Cortex of kidney (tissue), 1 donor: Measurements from ENCODE around the gene CHD9.
"Not testable (repeated sequence)": the region's sequence is repeated elsewhere in the genome, so short reads cannot be mapped to it uniquely, and the experiment has no call there.

Experiments
- DNase-seq: peaks from one replicate; lab custom pipeline; 2025; lab: John Stamatoyannopoulos, UW

The CHD9 gene

DNA sequence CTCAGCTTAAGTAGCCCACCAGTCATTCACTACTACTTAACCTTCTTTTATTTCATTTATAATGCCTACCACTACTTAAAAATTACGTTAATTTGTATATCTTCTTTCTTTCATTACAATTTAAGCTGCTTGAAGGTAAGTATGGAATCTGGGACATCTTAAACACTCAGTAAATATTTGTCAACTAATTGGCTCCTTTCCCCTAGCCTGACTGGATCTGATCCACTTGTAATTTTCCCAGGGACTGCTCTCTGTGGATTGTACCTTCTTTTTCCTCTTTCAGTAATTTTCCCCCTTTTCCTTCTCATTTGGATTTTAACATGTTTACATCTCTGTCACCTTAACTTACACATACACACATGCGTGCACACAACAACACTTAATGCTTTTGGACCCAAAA is 227.1 kb downstream of the CHD9 start:
- no peak for DNase-seq

DNA sequence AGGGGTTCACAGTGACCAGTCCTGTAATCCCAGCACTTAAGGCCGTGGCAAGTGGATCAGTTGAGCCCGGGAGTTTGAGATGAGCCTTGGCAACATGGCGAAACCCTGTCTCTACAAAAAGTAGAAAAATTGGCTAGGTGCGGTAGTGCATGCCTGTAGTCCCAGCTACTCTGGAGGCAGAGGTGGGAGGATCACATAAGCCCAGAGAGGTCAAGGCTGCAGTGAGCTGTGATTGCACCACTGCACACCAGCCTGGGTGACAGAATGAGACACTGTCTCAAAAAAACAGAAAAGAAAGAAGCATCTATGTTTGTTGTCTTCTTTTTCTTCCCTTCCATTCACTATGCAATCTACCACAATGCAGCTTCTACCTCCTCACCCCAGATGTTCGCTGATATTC is 227.5 kb downstream of the CHD9 start:
- no peak for DNase-seq

DNA sequence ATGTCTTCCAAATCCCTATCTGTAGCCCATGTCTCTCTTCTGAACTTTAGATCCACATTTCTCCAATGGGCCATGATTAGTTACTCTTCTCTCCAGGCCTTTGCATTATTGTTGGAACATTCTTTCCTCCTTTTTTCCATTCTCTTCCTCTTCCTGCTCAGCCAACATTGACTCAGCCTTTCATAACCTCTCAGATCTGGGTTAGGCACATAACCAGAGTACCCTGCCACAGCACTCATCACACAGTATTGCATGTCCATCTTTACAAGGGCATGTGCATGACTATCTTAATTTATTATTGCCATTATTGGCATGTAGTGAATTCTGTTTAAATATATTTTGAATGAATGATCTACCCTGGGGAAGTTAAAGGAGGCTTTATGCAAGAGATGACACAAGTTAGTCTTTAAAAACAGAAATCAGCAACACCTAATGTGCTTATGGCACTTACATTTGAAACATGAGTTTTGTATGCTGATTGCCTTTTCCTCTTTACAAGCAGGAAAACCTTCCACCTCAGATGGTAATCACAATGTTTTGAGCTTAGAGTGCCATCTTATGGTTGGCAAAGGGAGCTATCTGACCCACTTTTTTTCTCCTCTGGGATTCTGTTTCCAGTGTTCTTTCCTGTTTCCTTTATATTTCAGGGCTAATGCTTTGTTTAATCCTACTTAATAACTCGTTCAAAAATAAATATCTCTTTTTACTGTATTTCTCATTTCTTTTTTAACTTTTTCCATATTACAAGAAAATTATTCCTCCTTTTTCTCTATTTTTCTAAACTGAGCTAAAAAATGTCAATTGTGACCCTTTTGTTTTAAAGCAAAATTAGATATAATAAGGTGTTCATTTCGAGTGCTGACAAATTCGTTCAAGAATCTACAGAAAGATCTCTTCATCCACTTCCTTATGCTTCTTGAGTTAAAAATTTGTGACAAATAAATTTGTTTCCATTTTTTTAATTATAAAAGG is 228.5 kb downstream of the CHD9 start:
- DNase-seq: no peak

- no peak for DNase-seq
Measured at GRCh38 chr16:53285236-53285635, 230.4 kb downstream of the CHD9 start.

DNA sequence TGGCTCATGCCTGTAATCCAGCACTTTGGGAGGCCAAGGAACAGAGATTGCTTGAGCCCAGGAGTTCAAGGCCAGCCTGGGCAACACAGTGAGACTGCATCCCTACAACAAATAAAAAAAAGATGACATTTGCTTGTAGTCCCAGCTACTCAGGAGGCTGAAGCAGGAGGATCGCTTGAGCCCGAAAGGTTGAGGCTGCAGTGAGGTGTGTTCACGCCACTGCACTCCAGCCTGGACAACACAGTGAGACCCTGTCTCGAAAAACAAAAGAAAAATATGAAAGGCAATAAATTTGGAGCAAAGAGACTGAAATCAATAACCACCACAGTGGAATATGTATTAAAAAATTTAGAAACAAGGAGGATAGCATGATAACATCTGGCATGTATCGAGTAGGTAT is 235.7 kb downstream of the CHD9 start:
- DNase-seq: no peak

GRCh38 chr16:53291757-53292392 is 237.1 kb downstream of the CHD9 start:
- DNase-seq: no peak

- no peak for DNase-seq
Measured at GRCh38 chr16:53297477-53297876, 242.7 kb downstream of the CHD9 start.

DNA sequence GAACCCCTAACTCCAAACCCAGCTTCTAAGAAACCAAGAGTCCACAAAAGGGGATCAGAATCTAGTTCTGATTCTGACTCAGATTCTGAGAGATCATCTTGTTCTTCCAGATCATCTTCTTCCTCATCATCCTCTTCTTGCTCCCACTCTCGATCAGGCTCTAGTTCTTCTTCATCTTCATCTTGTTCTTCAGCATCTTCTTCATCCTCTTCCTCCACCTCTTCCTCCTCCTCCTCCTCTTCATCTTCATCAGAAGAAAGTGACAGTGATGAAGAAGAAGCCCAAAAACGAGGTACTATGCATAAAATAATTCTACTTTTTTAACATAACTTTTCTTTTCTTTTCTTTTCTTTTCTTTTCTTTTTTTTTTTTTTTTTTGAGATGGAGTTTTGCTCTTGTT is 249.5 kb downstream of the CHD9 start:
- no peak for DNase-seq

GRCh38 chr16:53305743-53306142 is 251.0 kb downstream of the CHD9 start:
- no peak for DNase-seq

DNA sequence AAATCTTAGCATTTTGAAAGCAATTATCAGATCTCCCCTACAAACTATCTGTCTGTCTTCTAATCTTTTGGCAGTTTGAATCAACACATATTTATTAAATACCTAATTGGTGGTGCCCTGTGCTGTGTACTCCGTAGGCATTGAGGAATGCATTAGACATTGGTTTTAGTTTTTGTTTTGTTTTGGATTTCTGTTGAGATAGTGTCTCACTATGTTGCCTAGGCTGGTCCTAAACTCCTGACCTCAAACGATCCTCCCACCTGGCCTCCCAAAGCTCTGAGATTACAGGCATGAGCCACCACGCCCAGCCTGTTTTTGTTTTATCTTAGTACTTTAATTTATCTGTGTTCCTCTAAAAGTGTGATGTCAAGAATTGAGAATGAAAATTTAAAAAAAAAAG is 254.7 kb downstream of the CHD9 start:
- DNase-seq: no peak

DNA sequence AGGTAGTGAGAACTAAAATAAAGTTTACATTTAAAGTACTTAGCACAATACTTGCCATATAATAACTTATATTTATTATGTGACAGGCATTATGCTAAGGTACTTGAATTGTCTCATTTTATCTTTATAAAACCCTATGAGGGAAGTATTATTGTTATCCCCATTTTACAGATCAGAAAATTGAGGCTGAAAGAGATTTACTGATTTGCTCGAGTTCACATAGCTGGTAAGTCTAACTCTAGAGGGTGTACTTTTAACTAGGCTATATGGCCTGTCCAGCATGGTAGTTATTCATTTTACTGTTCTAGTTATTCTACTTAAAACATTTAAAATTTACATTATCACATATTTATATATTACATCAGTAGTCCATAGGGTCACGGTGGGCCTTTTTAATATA is 266.2 kb downstream of the CHD9 start:
- no peak for DNase-seq

GRCh38 chr16:53323924-53324323 is 269.1 kb downstream of the CHD9 start:
- no peak for DNase-seq

- DNase-seq: not testable (repeated sequence)
Measured at GRCh38 chr16:53330991-53331390, 276.2 kb downstream of the CHD9 start.

DNA sequence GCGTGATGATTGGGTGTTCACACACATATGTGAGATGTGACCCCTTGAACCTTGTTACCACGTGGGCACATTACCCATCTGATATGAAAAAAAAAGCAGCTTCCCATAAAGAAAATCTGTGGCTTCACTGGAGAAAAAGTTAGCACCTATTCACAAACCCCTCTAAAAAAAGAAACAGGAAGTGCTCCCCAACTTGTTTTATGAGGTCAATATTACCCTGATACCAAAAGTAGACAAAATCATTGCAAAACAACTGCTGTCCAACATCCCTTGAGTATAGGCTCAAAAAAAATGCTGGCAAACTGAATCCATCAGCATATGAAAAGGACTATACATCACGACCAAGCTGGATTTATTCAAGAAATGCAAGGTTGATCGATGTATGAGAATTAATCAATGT is 279.8 kb downstream of the CHD9 start:
- DNase-seq: no peak

DNA sequence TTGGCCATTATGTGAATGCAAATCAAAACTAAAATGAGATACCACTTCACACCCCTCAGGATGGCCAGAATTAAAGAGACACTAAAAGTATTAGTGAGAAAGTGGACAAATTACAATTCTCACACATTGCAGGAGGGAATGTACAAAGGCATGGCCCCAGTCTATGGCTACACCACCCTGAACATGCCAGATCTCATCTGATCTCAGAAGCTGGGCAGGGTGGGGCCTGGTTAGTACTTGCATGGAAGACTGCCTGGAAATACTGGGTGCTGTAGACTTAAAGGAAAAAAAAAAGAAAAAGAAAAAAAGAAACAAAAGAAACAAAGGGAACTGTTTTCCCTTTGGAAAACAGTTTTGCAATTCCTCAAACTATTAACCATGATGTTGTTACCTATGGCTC is 282.5 kb downstream of the CHD9 start:
- DNase-seq: no peak

GRCh38 chr16:53341792-53342191 is 287.0 kb downstream of the CHD9 start:
- no peak for DNase-seq

DNA sequence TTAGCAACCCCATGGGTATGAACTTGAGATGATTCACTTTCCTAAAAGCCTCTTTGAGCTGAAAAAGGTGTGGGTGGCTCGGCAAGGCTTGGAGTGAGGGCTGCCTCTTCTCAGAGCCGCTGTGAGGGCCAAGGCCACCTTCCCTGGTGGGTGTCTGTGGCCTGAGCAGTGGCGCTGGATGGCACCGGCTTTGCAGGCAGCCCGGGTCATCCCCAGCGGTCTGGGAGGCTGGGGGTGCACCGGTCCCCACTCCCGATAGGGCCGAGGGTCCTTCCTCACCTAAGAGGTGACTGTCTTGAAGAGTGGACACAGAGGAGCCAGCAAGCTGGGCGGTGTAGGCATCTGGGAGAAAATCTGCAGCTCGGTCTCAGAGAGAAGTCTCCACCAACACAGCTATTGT is 300.3 kb downstream of the CHD9 start:
- DNase-seq: no peak

DNA sequence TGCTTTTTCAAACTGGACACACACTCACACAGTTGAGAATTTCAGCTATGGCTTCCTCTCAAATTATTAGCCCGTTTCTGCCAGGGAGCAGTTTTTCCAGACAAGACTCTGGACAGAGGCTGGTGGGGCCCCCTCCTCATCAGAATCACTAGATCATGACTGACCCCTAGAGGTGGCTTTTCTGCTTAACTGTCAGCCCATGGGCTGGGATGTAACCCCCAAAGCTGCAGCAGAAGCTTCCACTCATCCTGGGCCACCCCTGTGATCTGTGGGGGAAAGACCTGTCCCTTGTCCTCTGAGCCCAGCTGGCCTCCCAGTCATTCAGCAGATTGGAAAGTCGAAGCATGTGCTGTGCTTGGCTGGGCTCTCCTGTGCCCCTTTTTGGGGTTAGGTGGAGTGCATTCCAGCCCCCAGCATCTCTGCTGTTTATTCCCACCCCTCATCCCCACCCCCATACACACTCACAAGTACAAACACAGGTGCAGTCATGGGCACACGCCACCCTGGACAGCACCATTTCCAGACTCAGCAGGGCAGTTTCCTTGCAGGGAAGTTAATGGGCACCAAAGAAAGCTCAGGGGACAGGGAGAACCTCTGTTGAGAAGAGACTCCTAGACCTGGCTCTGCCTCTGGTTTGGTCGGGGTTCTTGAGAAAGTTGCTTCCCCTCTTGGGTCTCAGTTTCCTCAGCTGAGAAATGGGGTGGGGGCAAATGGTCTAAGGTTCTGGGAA is 301.9 kb downstream of the CHD9 start:
- DNase-seq: no peak

DNA sequence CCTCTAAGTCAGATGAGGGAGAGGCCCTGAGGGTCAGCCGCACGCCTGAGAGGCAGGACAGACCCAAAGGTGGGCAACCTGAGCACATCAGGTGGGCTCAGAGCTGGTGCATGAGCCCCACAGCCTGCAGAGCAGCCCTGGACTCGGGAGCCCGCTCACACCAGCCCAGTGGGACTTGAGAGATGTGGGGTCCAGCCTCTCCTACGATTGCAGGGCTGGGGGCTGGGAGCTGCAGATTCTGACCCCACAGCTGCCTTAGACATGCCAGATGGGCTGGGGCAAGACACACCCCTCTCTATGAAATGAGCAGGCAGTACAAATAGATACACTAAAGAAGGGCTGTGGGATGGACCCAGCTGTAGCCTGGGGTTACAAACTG is 302.4 kb downstream of the CHD9 start:
- no peak for DNase-seq

DNA sequence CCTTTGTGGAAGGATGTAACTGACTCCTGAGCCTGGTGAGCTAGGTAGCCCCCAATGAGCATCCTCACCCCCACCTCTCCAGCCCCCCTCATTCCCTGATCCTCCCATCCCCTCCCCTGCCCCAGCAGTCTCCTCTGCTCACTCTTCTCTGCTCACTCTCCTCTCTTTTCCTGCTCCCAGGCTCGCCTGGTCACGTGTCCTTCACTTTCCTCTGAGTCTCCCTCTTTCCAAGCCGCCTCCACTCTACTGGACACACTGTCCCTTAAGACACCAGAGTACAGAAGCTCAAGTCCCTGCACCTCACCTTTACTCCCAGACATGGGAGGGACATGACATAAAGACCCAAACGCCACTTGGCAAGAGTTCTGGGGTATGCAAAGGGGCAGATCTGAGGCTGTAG is 303.2 kb downstream of the CHD9 start:
- DNase-seq: no peak

DNA sequence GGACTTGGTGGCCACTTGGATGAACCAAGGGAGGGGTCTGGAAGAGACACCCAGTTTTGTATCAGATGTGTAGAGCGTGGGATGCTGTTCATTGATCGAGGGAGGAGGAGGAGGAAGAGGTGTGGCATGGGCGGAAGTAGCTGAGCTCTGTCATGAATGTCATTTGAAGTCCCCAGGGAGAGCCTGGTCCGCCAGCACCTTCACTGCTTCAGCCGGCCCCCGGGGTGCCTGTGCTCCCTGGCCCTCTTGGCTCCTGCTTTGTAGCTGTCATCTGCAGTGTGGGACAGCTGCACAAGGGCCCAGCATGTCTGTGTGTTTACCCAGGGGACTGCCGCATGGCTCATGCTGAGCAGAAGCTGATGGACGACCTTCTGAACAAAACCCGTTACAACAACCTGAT is 304.1 kb downstream of the CHD9 start:
- no peak for DNase-seq

DNA sequence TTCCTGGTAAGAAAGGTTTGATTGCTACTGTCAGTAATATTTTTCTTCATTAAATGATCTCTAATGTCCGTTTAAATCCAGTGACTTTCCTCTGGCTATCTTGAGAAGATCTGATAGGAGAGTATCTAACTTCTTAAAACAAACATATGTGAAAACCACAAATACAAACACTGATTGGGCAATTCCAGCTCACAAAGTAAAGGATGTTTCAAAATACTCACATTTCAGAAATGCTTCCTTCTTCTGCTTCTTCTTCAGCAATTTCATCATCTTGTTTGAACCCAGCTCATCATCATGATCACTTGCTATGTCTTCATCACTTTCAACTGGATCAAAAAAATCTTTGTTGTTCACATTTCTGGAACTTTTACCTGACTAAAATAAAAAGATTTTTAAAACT is 315.1 kb downstream of the CHD9 start:
- DNase-seq: no peak

GRCh38 chr16:53370827-53371226 is 316.0 kb downstream of the CHD9 start:
- DNase-seq: no peak
